ENCODE measurements around the gene ALG8.

ALG8 gene

GRCh38 chr11:78145511-78146025 is 6.1 kb upstream of the ALG8 start:
- H3K4me3 ChIP-seq (ENCODE audit: low read length) = no peak overlapping the region
- TF ChIP-seq ZNF274 (IDR thresholded peaks at IDR 0.05; ENCODE audit: low read depth, low read length) = no peak

DNA sequence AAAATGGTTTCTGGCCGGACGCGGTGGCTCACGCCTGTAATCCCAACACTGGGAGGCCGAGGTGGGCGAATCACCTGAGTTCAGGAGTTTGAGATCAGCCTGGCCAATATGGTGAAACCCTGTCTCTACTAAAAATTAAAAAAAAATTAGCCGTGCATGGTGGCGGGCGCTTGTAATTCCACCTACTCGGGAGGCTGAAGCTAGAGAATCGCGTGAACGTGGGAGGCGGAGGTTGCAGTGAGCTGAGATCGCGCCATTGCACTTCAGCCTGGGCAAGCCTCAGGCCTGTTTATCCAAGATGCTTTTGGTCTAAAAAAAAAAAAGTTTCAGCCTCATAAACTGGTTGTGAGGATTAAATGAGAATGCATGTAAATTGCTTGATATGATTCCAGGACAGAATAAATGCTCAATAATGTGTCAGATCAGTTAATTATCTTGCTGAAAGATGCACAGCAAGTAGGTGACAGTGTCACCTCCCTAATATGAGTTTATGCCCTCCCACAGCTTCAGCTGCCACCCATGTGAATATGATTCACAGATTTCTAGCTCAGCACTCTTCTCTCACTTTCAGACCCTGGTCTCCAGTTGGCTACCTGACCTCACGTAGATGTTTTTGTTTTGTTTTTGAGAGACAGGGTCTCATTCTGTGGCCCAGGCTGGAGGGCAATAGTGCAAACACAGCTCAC is 1.1 kb upstream of the ALG8 start:
- no peak for TF ChIP-seq ZNF274 (IDR thresholded peaks at IDR 0.05; ENCODE audit: low read depth, low read length)
- H3K4me3 ChIP-seq (ENCODE audit: low read length) = peak overlapping the region; percentile 83

DNA sequence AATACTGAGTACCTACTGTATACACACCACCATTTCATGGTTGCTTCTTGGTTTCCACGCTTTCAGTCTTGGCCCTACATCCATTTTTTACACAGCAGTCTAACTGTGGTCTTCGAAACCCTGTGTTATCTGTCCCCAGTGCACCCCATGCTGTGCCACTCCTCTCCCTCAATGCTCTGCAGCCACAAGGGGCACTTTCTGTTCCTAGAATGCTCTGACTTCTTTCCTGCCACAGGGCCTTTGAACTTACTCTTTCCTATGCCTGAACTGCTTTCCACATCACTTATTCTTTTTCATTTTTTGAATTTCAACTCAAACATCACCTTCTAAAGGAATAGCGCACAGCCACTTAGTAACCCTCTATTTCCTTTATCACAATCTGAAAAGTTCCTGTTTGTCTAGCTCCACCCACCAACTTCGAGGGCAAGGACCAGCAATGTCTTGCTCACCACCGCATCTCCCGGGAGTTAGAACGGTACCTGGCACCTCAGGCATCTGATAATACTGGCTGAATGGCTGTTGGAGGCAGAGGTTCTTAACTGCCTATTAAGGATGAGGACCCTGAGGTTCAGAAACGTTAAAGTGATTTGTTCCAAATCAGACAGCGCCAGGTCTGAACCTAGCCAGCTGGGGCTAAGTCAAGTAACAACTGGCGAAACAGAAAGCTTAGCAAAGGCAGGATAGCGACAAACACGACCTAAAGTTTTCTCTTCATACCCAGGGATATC is 568 bp downstream of the ALG8 start:
- H3K4me3 ChIP-seq (ENCODE audit: low read length) = peak overlapping the region; percentile 83
- no peak for TF ChIP-seq ZNF274 (IDR thresholded peaks at IDR 0.05; ENCODE audit: low read depth, low read length)

GRCh38 chr11:78138291-78138690 is 1.1 kb downstream of the ALG8 start:
- no peak for TF ChIP-seq ZNF274 (IDR thresholded peaks at IDR 0.05; ENCODE audit: low read depth, low read length)
- peak overlapping the region; percentile 83 for H3K4me3 ChIP-seq (ENCODE audit: low read length)

- no peak overlapping the region for H3K4me3 ChIP-seq (ENCODE audit: low read length)
Observed at GRCh38 chr11:78132475-78132874, 7.0 kb downstream of the ALG8 start.

DNA sequence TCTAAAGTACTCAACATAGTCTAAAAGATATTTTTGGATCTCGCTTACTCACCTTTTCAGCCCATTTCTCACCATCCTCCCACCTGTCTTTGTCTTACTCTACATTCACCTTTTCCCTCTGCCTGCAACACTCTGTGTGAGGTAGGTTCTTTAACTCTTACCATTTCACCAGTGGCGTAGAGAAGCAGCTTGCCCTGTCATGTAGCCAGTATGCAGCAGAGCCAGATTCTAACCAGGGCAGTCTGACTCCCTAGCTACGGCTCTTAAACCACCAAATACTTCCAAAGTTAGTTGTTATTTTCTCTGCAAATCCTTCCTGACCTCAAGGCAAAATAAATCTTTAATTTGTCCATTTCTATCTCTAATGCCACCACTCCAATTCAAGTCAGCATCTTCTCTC is 7.5 kb downstream of the ALG8 start:
- TF ChIP-seq ZNF274 (IDR thresholded peaks at IDR 0.05; ENCODE audit: low read depth, low read length) = no peak

More at GRCh38 chr11:78132475-78132874, 7.0 kb downstream of the ALG8 start:
- TF ChIP-seq ZNF274 (IDR thresholded peaks at IDR 0.05; ENCODE audit: low read depth, low read length) = no peak

DNA sequence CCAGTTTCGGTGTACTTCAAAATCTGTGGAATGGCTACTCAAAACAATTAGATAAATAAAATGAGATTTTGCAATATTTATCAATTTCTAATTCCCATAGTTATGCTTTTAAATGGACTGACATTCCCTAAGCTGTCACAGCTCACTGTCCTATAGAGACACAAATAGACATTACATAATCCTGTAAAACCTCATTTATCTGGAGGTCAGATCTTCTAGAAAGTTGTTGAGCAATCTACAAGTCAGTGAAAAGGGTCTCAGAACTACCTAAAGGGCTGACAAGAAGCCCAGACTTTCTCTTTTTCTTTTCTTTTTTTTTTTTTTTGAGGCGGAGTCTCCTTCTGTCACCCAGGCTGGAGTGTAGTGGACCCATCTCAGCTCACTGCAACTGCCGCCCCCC is 12.0 kb downstream of the ALG8 start:
- H3K4me3 ChIP-seq (ENCODE audit: low read length) = no peak overlapping the region
- no peak for TF ChIP-seq ZNF274 (IDR thresholded peaks at IDR 0.05; ENCODE audit: low read depth, low read length)

More for the DNA sequence above, 7.5 kb downstream of the ALG8 start:
- H3K4me3 ChIP-seq (ENCODE audit: low read length) = no peak overlapping the region

DNA sequence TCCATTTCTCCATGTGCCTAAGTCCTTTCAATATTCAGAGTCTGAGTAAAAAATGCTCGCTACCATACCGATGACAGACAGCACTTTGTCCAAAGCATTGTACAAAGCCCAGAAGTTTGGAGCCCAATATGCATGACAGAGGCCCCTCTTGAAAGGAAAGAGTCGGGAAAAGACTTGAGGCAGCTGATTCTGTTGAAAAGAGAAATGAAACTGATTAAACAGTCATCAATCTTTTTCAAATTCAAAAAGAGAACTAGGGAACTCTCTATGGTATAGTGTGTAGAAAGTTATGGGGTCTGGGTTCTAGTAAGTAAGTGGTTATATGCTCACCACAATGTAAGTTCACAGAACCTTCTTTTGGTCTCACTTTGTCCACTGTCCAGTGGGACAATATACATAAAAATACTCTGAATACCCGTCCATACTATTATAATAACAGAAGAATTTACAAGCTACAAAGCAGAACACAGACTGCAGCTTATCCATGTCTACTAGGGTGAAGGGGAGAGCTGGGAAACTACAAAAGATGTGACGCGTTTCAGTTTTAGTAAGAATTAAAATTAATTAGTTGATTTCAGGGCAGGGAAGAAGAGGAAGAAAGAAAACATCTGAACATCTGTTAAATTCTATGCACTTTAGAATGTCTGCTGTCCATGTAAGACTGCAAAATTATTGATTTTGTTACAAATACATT is 26.7 kb downstream of the ALG8 start:
- no peak for TF ChIP-seq ZNF274 (IDR thresholded peaks at IDR 0.05; ENCODE audit: low read depth, low read length)
- no peak overlapping the region for H3K4me3 ChIP-seq (ENCODE audit: low read length)

- no peak for TF ChIP-seq ZNF274 (IDR thresholded peaks at IDR 0.05; ENCODE audit: low read depth, low read length)
- H3K4me3 ChIP-seq (ENCODE audit: low read length) = no peak overlapping the region
Observed at GRCh38 chr11:78111298-78111697, 28.1 kb downstream of the ALG8 start.

- no peak for TF ChIP-seq ZNF274 (IDR thresholded peaks at IDR 0.05; ENCODE audit: low read depth, low read length)
- H3K4me3 ChIP-seq (ENCODE audit: low read length) = no peak overlapping the region
Observed at GRCh38 chr11:78110830-78111229, 28.6 kb downstream of the ALG8 start.

GRCh38 chr11:78110351-78110750 is 29.1 kb downstream of the ALG8 start:
- no peak overlapping the region for H3K4me3 ChIP-seq (ENCODE audit: low read length)
- no peak for TF ChIP-seq ZNF274 (IDR thresholded peaks at IDR 0.05; ENCODE audit: low read depth, low read length)

DNA sequence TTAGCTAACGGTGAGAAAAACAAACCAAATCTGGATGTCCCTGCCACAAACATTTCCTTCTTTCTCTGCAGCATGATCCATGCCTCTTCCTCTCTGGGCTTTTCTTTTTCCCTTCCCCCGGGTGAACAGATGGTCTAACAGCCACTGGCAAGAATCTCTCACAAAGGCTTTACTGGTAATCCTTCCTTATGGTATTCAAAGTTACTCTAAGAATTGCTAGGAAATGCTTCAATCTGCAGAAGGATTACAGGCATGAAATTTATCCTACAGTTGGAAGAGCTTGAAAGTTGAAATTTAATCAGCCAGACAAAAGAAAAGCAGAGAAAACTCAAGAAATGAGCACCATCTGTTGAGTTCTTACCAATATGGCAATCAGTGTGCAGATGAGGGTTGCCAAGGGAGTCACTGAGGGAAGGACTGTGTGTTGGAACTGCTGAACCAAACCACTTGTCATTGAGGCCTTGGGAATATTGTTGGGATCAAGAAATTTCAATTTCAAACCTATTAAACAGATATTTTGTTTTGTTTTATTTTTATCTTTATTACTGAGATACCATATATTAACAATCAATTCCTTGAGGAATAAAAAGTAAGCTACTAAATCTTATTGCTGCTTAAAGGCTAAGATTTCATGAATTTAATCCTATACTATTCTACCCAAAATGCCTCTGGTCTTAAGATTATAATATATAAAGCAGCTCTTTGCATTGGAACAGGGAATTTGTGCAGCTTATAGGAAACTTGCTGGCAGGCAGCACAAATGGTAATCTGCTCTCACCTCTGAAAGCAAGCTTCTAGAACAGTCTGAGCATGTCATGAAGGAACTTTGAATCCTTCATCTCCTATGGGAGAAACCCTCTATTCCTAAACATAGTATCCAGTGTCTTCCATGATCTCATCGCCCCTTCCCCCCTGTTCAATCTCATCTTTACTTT is 30.1 kb downstream of the ALG8 start:
- no peak overlapping the region for H3K4me3 ChIP-seq (ENCODE audit: low read length)
- TF ChIP-seq ZNF274 (IDR thresholded peaks at IDR 0.05; ENCODE audit: low read depth, low read length) = no peak

DNA sequence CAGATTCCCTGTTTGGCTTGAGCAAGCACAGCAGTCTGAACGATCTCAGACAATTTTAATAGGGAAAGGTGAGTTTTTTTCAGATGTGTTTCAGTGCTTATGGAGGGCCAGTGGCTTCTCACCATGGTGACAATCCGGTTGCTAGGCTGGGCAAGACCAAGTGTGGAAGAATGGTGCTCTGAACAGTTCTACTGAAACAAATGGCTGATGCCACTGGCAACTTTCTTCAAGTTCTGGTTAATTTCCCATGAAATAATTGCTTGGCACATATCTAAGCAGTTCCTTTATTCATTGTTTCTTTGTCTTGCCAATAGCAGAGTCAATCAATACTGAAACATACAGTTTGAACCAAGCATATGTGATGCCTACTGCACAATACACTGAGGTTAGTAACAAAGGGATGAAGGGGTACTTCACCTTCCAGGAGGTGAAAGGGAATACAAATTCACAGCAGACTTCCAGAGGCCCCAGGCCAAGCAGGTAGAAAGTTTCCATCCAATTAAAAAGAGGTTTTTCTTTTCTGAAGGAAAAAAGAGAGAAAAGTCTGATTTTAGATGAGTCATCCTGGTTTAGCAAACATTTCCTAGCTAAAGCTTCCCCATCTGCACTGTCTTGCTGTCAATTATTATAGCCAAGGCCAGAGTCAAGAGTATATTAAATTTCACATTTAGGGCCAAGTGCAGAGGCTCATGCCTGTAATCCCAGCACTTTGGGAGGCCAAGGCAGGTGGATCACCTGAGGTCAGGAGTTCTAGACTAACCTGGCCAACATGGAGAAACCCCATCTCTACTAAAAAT is 38.6 kb downstream of the ALG8 start:
- no peak overlapping the region for H3K4me3 ChIP-seq (ENCODE audit: low read length)
- TF ChIP-seq ZNF274 (IDR thresholded peaks at IDR 0.05; ENCODE audit: low read depth, low read length) = no peak

Data from GM08714 (cell line).